Measurements from ENCODE around the gene GALNTL6.

GRCh38 chr4:173018446-173018845, 1205.2 kb downstream of the GALNTL6 start:
- TF ChIP-seq, protein P1, sequence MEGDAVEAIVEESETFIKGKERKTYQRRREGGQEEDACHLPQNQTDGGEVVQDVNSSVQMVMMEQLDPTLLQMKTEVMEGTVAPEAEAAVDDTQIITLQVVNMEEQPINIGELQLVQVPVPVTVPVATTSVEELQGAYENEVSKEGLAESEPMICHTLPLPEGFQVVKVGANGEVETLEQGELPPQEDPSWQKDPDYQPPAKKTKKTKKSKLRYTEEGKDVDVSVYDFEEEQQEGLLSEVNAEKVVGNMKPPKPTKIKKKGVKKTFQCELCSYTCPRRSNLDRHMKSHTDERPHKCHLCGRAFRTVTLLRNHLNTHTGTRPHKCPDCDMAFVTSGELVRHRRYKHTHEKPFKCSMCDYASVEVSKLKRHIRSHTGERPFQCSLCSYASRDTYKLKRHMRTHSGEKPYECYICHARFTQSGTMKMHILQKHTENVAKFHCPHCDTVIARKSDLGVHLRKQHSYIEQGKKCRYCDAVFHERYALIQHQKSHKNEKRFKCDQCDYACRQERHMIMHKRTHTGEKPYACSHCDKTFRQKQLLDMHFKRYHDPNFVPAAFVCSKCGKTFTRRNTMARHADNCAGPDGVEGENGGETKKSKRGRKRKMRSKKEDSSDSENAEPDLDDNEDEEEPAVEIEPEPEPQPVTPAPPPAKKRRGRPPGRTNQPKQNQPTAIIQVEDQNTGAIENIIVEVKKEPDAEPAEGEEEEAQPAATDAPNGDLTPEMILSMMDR (IDR thresholded peaks at IDR 0.05; ENCODE audit: insufficient read depth, low read length, poor library complexity, severe bottlenecking), result no peak
- no peak for TF ChIP-seq EZH2phosphoT487 (conservative IDR thresholded peaks at IDR 0.05; ENCODE audit: low read length)
